Upper lobe of left lung (tissue), 6 donors: ENCODE results near the gene HMGXB4. TPM values are rescaled to one million over a fixed set of nuclear protein-coding genes. Genes with fewer than 3 reads are reported as not detected.

ENCODE experiments used
- ATAC-seq, 2 donors: fragments of 200-7000 bp; cut with Tn5 transposase; one replicate each; pipeline ENCODE4 v1.9.1; 2022; ENCODE audit warnings: mild to moderate bottlenecking in 2 of 2, moderate library complexity in 2 of 2; ENCODE audit not compliant: low FRiP score in 2 of 2
- DNase-seq, 2 donors: peaks; one replicate each; pipeline ENCODE4 v3.0.0-alpha.2; 2019 to 2020
- H3K27ac ChIP-seq, 4 donors: fragments of 200-600 bp; sonication (generic); one replicate each; pipeline ENCODE4 v1.5.1; 2016 to 2019
- H3K27me3 ChIP-seq, 4 donors: fragments of 200-600 bp; sonication (generic); one replicate each; pipeline ENCODE4 v1.5.1; 2017 to 2019
- H3K36me3 ChIP-seq, 4 donors: fragments of 200-600 bp; sonication (generic); one replicate each; pipeline ENCODE4 v1.5.1; 2016 to 2019
- H3K4me1 ChIP-seq, 4 donors: fragments of 200-600 bp; sonication (generic); one replicate each; pipeline ENCODE4 v1.5.1; 2018 to 2019
- H3K4me3 ChIP-seq, 4 donors: fragments of 200-600 bp; sonication (generic); one replicate each; pipeline ENCODE4 v1.5.1; 2017 to 2019; ENCODE audit warnings: mild to moderate bottlenecking in 2 of 4, moderate library complexity in 1 of 4
- H3K9me3 ChIP-seq, 4 donors: fragments of 200-600 bp; sonication (generic); one replicate each; pipeline ENCODE4 v1.5.1; 2018 to 2019
- CTCF ChIP-seq, 6 experiments: fragments of 450-650 bp in 4 of 6; fragments of 200-600 bp in 2 of 6; sonication (generic) in 2 of 6; IDR thresholded peaks; one replicate each; pipeline ENCODE4 v1.5.1; 2016 to 2019; ENCODE audit warnings: antibody characterized with exemption in 6 of 6
- EP300 ChIP-seq, 4 donors: sonication (generic); formaldehyde crosslinking; IDR thresholded peaks; one replicate each; pipeline ENCODE4 v1.5.1; 2017; ENCODE audit warnings: antibody characterized with exemption in 4 of 4, control low read depth in 2 of 4
- POLR2A ChIP-seq, 4 donors: fragments of 450-650 bp; IDR thresholded peaks; one replicate each; pipeline ENCODE4 v1.5.1; 2016 to 2017; ENCODE audit warnings: antibody characterized with exemption in 4 of 4, mild to moderate bottlenecking in 2 of 4
- POLR2AphosphoS5 ChIP-seq, 2 donors: sonication (generic); formaldehyde crosslinking; IDR thresholded peaks; one replicate each; pipeline ENCODE4 v1.5.1; 2017; ENCODE audit warnings: antibody characterized with exemption in 2 of 2
- WGBS, 2 donors: methylation state at CpG; one replicate each; pipeline ENCODE4 v1.1.5; 2017 to 2018; 5-methylcytosine and 5-hydroxymethylcytosine counted together
- total RNA-seq, 6 donors: library from RNA; depleted of rRNA in 4 of 6; stranded (reverse); fragments of >200 nt in 4 of 6; gene quantifications; one replicate each; pipeline versions ENCODE4 v1.1.0 to v1.2.1, GENCODE V29; 2016 to 2021
- donor health status: DM: no; HTN: no; CAD: no; lungs with moderate emphysema.
- donor health status: DM: no; HTN: yes; CAD: no; lungs with severe emphysema.

The HMGXB4 gene
- total RNA-seq, 6 donors from 2014 or later = 15.7 to 20.9 (median 17.2) TPM

GRCh38 chr22:35212996-35213395 is 44.3 kb upstream of the HMGXB4 start:
- no peaks in the 10 kb centered on the region for H3K36me3 ChIP-seq
- H3K9me3 ChIP-seq = peaks cover 0 to under 1% (median 0%) of the 10 kb centered on the region in 4 donors
- H3K27me3 ChIP-seq = no peaks in the 10 kb centered on the region
- ATAC-seq (no peak), DNase-seq (no peak)
- H3K27ac ChIP-seq = no peak overlapping the region
- no peak overlapping the region for H3K4me3 ChIP-seq
- TF ChIP-seq CTCF (IDR thresholded peaks at IDR 0.05) = no peak
- no peak for TF ChIP-seq POLR2AphosphoS5 (IDR thresholded peaks at IDR 0.05)
- no peak for TF ChIP-seq POLR2A (IDR thresholded peaks at IDR 0.05)
- TF ChIP-seq EP300 (IDR thresholded peaks at IDR 0.05) = no peak
- 69 to 85% methylated on average over 3 of the region's 3 CpGs for WGBS, 2 donors
- no peaks in the 10 kb centered on the region for H3K4me1 ChIP-seq

DNA sequence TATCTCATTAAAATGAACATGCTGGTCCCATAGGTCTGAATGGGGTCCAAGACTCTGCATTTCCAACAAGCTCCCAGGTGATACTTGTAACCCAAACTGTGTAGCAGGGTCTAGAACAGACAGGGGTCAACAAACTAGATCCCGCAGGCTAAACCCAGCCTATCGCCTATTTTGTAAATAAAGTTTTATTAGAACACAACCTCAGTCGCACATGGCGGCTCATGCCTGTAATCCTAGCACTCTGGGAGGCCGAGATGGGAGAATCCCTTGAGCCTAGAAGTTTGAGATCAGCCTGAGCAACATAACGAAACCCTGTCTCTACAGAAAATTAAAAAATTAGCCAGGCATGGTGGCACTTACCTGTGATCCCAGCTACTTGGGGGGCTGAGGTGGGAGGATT is 42.3 kb upstream of the HMGXB4 start:
- H3K27ac ChIP-seq = no peak overlapping the region
- peaks cover 0 to 5% (median 0%) of the 10 kb centered on the region in 4 donors for H3K9me3 ChIP-seq
- no peak for DNase-seq
- WGBS, 2 donors = 90 to 96% methylated on average over 6 of the region's 6 CpGs
- H3K4me3 ChIP-seq = no peak overlapping the region
- H3K27me3 ChIP-seq = no peaks in the 10 kb centered on the region
- TF ChIP-seq CTCF (IDR thresholded peaks at IDR 0.05) (no peak), POLR2A (IDR thresholded peaks at IDR 0.05) (no peak), EP300 (IDR thresholded peaks at IDR 0.05) (no peak), POLR2AphosphoS5 (IDR thresholded peaks at IDR 0.05) (no peak)
- no peaks in the 10 kb centered on the region for H3K4me1 ChIP-seq
- H3K36me3 ChIP-seq = no peaks in the 10 kb centered on the region
- no peak for ATAC-seq

GRCh38 chr22:35215993-35216392 is 41.3 kb upstream of the HMGXB4 start:
- ATAC-seq (no peak), DNase-seq (no peak)
- H3K27ac ChIP-seq = no peak overlapping the region
- H3K27me3 ChIP-seq = no peaks in the 10 kb centered on the region
- no peaks in the 10 kb centered on the region for H3K4me1 ChIP-seq
- H3K36me3 ChIP-seq = no peaks in the 10 kb centered on the region
- no peak for TF ChIP-seq POLR2A (IDR thresholded peaks at IDR 0.05)
- no peak overlapping the region for H3K4me3 ChIP-seq
- WGBS, 2 donors = 63 to 71% methylated on average over 3 of the region's 3 CpGs
- peaks cover 0 to 5% (median 0%) of the 10 kb centered on the region in 4 donors for H3K9me3 ChIP-seq

GRCh38 chr22:35217527-35217926 is 39.8 kb upstream of the HMGXB4 start:
- DNase-seq (no peak), ATAC-seq (no peak)
- 83 to 84% methylated on average over 2 of the region's 2 CpGs for WGBS, 2 donors
- H3K4me3 ChIP-seq = no peak overlapping the region
- no peaks in the 10 kb centered on the region for H3K36me3 ChIP-seq
- H3K27me3 ChIP-seq = no peaks in the 10 kb centered on the region
- H3K27ac ChIP-seq = no peak overlapping the region
- no peaks in the 10 kb centered on the region for H3K4me1 ChIP-seq
- no peak for TF ChIP-seq POLR2AphosphoS5 (IDR thresholded peaks at IDR 0.05)
- no peak for TF ChIP-seq POLR2A (IDR thresholded peaks at IDR 0.05)
- TF ChIP-seq CTCF (IDR thresholded peaks at IDR 0.05) = no peak
- no peak for TF ChIP-seq EP300 (IDR thresholded peaks at IDR 0.05)
- peaks cover 0 to 5% (median 0%) of the 10 kb centered on the region in 4 donors for H3K9me3 ChIP-seq

DNA sequence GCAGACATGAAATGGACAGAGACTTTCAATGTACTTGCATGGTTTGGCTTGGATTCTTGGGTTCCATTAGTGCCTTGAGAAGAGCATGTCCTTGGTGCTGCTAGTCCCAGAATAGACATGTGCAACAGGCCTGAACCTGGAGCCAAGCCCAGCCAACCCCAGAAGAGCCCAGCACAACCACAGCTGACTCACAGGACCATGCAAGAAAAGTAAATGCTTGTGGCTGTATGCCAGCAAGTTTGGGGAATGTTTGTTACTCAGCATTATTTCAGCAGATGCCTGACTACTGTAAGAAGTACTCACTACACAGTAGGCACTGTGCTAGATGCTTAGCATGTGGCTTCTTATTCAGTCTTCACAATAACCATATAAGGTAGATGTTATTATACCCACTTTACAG is 39.2 kb upstream of the HMGXB4 start:
- H3K9me3 ChIP-seq = peaks cover 0 to 5% (median 0%) of the 10 kb centered on the region in 4 donors
- no peak overlapping the region for H3K27ac ChIP-seq
- H3K36me3 ChIP-seq = no peaks in the 10 kb centered on the region
- H3K4me1 ChIP-seq = no peaks in the 10 kb centered on the region
- no peak overlapping the region for H3K4me3 ChIP-seq
- H3K27me3 ChIP-seq = no peaks in the 10 kb centered on the region
- no peak for DNase-seq
- TF ChIP-seq EP300 (IDR thresholded peaks at IDR 0.05) (no peak), POLR2A (IDR thresholded peaks at IDR 0.05) (no peak), CTCF (IDR thresholded peaks at IDR 0.05) (no peak), POLR2AphosphoS5 (IDR thresholded peaks at IDR 0.05) (no peak)
- ATAC-seq = no peak
